ENCODE data around the gene APOL2. TPM values are rescaled to one million over a fixed set of nuclear protein-coding genes. Genes with fewer than 3 reads are reported as not detected.

APOL2 gene
- total RNA-seq, 1 donor from 2014 or later = 7.1 TPM

DNA sequence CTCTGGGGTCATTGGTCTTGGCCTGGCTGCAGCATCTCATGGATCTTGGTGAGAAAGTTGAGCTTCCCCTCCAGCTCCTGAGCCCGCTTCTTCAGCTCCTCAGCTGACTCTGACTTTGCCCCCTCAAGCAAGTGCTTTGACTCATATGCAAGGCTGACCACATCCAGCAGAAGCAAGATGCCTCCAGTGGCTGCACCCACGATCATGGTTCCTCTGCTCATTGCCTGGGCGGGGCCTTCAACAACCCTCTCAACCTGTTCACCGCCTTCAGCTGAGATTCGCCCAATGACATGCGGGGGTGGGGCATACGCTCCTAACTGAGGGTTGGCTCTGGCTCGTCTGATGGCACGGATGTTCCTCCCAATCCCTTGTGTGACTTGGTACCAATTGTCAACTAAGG lies 11.9 kb downstream of the APOL2 start:
- DNase-seq (ENCODE audit: low read depth) (no peak), FAIRE-seq (no peak)
- H3K36me3 ChIP-seq (ENCODE audit: control insufficient read depth, insufficient read depth, low read length) = peaks cover 5% of the 10 kb centered on the region
- H3K27me3 ChIP-seq (ENCODE audit: control insufficient read depth, insufficient read depth, low read length) = no peaks in the 10 kb centered on the region
- no peak overlapping the region for H3K4me3 ChIP-seq (ENCODE audit: low read depth, low read length)
- no peak for TF ChIP-seq CTCF (IDR thresholded peaks at IDR 0.05; ENCODE audit: insufficient read depth, low read length, severe bottlenecking)

DNA sequence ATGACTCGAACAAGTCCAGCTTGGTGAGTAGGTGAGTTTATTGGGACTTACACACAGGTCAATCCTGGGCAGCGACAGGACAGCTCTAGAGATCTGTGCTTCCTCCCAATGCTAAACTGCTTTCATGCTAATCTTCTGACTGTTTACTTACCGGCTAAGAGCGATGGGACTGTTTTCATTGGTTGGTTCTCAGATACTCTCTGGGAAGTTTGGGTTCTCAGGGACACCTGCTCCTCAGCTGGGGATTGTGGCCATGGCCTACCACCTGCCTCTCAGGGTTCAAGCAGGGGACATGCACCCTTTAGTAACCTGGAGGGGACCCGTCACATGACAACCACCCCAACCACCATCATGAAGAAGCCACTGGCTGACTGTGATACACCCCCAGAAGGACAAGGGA lies 13.1 kb downstream of the APOL2 start:
- Histone ChIP-seq H3K27me3 (ENCODE audit: control insufficient read depth, insufficient read depth, low read length) (no peaks in the 10 kb centered on the region), H3K36me3 (ENCODE audit: control insufficient read depth, insufficient read depth, low read length) (no peaks in the 10 kb centered on the region), H3K4me3 (ENCODE audit: low read depth, low read length) (no peak overlapping the region)
- TF ChIP-seq CTCF (IDR thresholded peaks at IDR 0.05; ENCODE audit: insufficient read depth, low read length, severe bottlenecking) = no peak
- DNase-seq (ENCODE audit: low read depth) (no peak), FAIRE-seq (peak; percentile 92)

DNA sequence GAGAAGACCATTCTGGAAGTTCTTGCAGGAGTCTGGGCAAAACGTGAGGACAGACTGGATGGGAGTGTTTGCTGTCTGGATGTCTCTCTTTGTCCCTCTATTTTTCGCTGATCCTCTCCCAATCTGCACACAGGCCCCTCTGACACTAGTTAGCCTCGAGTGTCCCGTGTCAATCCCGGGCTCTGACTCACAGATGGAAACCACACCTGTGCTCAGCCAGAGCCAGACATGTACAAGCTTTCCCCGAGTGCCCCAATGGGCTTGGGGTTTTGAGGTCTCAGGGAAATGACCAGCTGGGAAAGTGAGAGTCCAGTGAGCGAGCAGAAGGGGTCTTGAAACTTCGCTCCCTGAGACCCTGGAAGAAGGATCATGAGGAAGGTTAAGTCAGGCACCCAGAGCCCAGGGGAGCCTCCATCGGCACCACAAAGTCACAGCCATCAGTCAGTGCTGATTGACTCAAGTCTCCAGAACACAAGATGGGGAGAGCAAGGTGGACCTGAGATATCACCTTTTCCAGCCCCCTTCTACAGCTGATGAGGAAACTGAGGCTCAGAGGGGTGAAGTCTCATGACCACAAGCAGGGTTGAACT lies 13.9 kb downstream of the APOL2 start:
- FAIRE-seq (peak; percentile 7), DNase-seq (ENCODE audit: low read depth) (no peak)
- TF ChIP-seq CTCF (IDR thresholded peaks at IDR 0.05; ENCODE audit: insufficient read depth, low read length, severe bottlenecking) = no peak
- Histone ChIP-seq H3K27me3 (ENCODE audit: control insufficient read depth, insufficient read depth, low read length) (peaks cover under 1% of the 10 kb centered on the region), H3K36me3 (ENCODE audit: control insufficient read depth, insufficient read depth, low read length) (no peaks in the 10 kb centered on the region), H3K4me3 (ENCODE audit: low read depth, low read length) (no peak overlapping the region)

- no peak for TF ChIP-seq CTCF (IDR thresholded peaks at IDR 0.05; ENCODE audit: insufficient read depth, low read length, severe bottlenecking)
- FAIRE-seq (no peak), DNase-seq (ENCODE audit: low read depth) (peak; percentile 48)
- no peaks in the 10 kb centered on the region for H3K36me3 ChIP-seq (ENCODE audit: control insufficient read depth, insufficient read depth, low read length)
- peaks cover 2% of the 10 kb centered on the region for H3K27me3 ChIP-seq (ENCODE audit: control insufficient read depth, insufficient read depth, low read length)
- H3K4me3 ChIP-seq (ENCODE audit: low read depth, low read length) = no peak overlapping the region
Measured at GRCh38 chr22:36224245-36224644, 15.1 kb downstream of the APOL2 start.

DNA sequence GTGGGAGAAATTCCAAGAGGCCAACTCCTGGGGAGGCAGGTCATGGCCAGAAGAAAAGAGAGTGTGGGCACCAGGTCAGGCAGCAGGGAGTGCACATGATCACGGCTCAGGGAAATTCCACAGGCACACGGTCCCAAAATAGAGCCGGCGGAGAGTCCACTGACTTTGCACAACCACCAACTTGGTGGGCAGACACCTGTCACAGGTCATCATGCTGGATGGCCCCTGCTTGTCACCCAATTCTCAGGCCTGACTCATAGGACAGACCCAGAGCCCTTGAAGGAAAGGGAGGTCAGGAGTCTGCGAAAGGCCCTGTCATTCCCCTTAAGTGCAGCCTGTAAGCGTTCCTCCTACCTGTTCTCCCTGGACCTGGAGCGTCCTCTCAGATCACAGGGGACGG lies 15.8 kb downstream of the APOL2 start:
- H3K4me3 ChIP-seq (ENCODE audit: low read depth, low read length) = no peak overlapping the region
- peaks cover 2% of the 10 kb centered on the region for H3K27me3 ChIP-seq (ENCODE audit: control insufficient read depth, insufficient read depth, low read length)
- FAIRE-seq (no peak), DNase-seq (ENCODE audit: low read depth) (no peak)
- TF ChIP-seq CTCF (IDR thresholded peaks at IDR 0.05; ENCODE audit: insufficient read depth, low read length, severe bottlenecking) = no peak
- H3K36me3 ChIP-seq (ENCODE audit: control insufficient read depth, insufficient read depth, low read length) = no peaks in the 10 kb centered on the region

DNA sequence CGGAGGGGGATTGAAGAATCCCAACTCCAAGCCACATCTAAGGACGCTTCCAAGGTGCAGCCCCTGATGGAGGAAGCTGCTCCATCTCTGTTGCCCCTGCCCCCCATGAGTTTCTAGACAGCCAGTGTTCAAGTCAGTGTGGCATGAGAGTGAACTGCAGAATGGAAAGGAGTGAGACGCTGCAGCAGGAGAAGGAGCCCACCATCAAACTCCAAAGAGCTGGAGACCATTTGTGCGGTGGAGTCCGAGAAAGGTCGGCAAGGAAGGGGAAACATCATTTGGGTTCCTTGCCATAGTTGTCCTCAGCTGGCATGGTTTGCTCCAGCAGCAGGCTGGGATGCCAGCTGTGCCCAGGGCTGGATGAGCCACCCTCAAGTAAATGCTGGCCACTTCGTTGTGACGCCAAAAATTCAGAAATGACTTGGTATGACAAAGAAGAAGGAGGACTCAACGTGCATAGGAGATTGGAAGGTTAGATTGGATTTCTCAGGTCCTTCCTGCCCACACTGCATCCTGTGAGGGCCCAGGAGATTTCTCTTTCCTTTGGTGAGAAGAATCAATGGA lies 16.4 kb downstream of the APOL2 start:
- peaks cover 2% of the 10 kb centered on the region for H3K27me3 ChIP-seq (ENCODE audit: control insufficient read depth, insufficient read depth, low read length)
- no peak for TF ChIP-seq CTCF (IDR thresholded peaks at IDR 0.05; ENCODE audit: insufficient read depth, low read length, severe bottlenecking)
- no peak overlapping the region for H3K4me3 ChIP-seq (ENCODE audit: low read depth, low read length)
- no peak for DNase-seq (ENCODE audit: low read depth)
- FAIRE-seq = peak; percentile 43
- H3K36me3 ChIP-seq (ENCODE audit: control insufficient read depth, insufficient read depth, low read length) = no peaks in the 10 kb centered on the region

Data from bronchial epithelial cell (primary cell).